ENCODE measurements around the gene ENG.

DNA sequence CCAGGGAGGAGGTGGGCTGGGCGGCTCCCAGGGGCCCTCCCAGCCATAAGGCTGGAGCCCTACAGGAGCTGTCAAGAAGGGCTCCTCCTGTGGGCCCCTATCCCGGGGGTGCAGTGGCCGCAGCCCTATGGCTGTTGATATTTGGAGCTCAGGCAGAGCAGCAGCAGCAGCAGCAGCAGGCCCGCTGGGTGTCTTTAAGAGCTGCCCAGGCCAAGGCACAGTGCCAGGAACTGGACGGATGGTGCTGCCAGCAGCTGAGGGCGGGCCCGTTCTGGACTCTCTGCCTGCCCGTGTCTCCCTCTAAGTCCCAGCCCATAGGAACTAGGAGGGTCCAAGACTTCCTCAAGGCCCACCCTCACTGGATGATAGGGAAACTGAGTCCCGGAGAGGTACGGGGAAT, 19.4 kb upstream of the ENG start:
- TF ChIP-seq RARB (CRISPR knock-in tag; IDR thresholded peaks at IDR 0.05) (no peak), JUN (IDR thresholded peaks at IDR 0.05) (no peak)
